K562 (cell line): Measurements from ENCODE around the gene EPHB1. TPM values are rescaled to one million over a fixed set of nuclear protein-coding genes. Genes with fewer than 3 reads are reported as not detected.

Experiments used
- ATAC-seq: fragments of 200-7000 bp; cut with Tn5 transposase; 3 replicates; pipeline ENCODE4 v1.9.1; 2020; ENCODE audit warnings: moderate library complexity
- BruUV-seq: library from RNA; stranded (reverse); fragments of 400-500 nt; replicated peaks from 2 replicates; lab custom pipeline; 2021; lab: Mats Ljungman, UMichigan
- CTCF ChIA-PET: fragments of 300-600 bp; formaldehyde crosslinking; extraction: SDS; loops from one replicate; lab custom pipeline; 2021; ENCODE audit warnings: low intra/inter-chr PET ratio; lab: Yijun Ruan, JAX
- POLR2A ChIA-PET: fragments of 300-600, 350-650 bp; sonication (Branson Sonifier 250); formaldehyde crosslinking; extraction: SDS; loops from one replicate; lab custom pipeline; 2021; ENCODE audit warnings: antibody characterized with exemption, inconsistent platforms; lab: Yijun Ruan, JAX
- DNase-seq, 4 experiments: peaks; one replicate each; pipeline versions ENCODE4 v3.0.0 to v3.0.0-alpha.2; 2011 to 2018; ENCODE audit warnings: low spot score in 3 of 4, mixed read lengths in 3 of 4; ENCODE audit errors: extremely low read depth in 1 of 4
- FAIRE-seq: peaks from 2 replicates; lab custom pipeline; 2011; peaks lifted over from hg19 to GRCh38; lab: Jason Lieb, UNC
- H2AFZ ChIP-seq: 2 replicates; pipeline ENCODE4 v1.6.0; 2011; ENCODE audit warnings: low read depth, low read length, control low read depth, inconsistent platforms
- H3K27ac ChIP-seq: fragments of 200-600 bp; 3 replicates; pipeline ENCODE4 v1.8.0; 2011; ENCODE audit warnings: low read depth, mild to moderate bottlenecking, control low read depth, inconsistent platforms, low read length, moderate library complexity, mixed read lengths; ENCODE audit errors: extremely low read depth
- H3K27me3 ChIP-seq, 2 experiments: fragments of 300-600 bp in 1 of 2; 2 replicates in 1 of 2; 3 replicates in 1 of 2; pipeline versions ENCODE4 v1.6.0 to v1.8.0; 2011; ENCODE audit warnings: inconsistent platforms in 2 of 2, low read length in 2 of 2, mild to moderate bottlenecking in 1 of 2, mixed read lengths in 1 of 2, moderate library complexity in 1 of 2; ENCODE audit not compliant: control insufficient read depth in 2 of 2, insufficient read depth in 2 of 2
- H3K36me3 ChIP-seq: fragments of 300-600 bp; 3 replicates; pipeline ENCODE4 v1.8.0; 2011; ENCODE audit warnings: mild to moderate bottlenecking, low read length, inconsistent platforms; ENCODE audit not compliant: control insufficient read depth, insufficient read depth
- H3K4me1 ChIP-seq, 2 experiments: fragments of 200-600 bp in 1 of 2; replicated peaks in 1 of 2; 2 replicates in 1 of 2; 3 replicates in 1 of 2; pipeline versions ENCODE4 v1.5.1 to v1.8.0; 2011; ENCODE audit warnings: inconsistent platforms in 2 of 2, low read length in 2 of 2, mild to moderate bottlenecking in 1 of 2, mixed read lengths in 1 of 2, moderate library complexity in 1 of 2; ENCODE audit not compliant: control insufficient read depth in 2 of 2, insufficient read depth in 2 of 2
- H3K4me2 ChIP-seq: 2 replicates; pipeline ENCODE4 v1.6.1; 2011; ENCODE audit warnings: low read length, control low read depth, inconsistent platforms, mixed read lengths; ENCODE audit not compliant: insufficient read depth
- H3K4me3 ChIP-seq: fragments of 200-600 bp; sonication (generic), shearing (Covaris generic); 2 replicates; pipeline ENCODE4 v1.5.1; 2016; ENCODE audit warnings: control low read depth, inconsistent platforms
- H3K79me2 ChIP-seq: fragments of 200-600 bp; 3 replicates; pipeline ENCODE4 v1.8.0; 2011; ENCODE audit warnings: low read length, inconsistent platforms; ENCODE audit not compliant: control insufficient read depth, insufficient read depth
- H3K9ac ChIP-seq, 2 experiments: 2 replicates each; pipeline versions ENCODE4 v1.6.0 to v1.6.1; 2011; ENCODE audit warnings: low read depth in 2 of 2, low read length in 2 of 2, control low read depth in 1 of 2, inconsistent platforms in 1 of 2, mild to moderate bottlenecking in 1 of 2, mixed read lengths in 1 of 2; ENCODE audit not compliant: insufficient read depth in 1 of 2
- H3K9me1 ChIP-seq: one replicate; pipeline ENCODE4 v1.6.0; 2011; ENCODE audit warnings: inconsistent platforms, mild to moderate bottlenecking, low read length, moderate library complexity; ENCODE audit not compliant: control insufficient read depth, insufficient read depth
- H3K9me3 ChIP-seq: replicated peaks from 2 replicates; pipeline ENCODE4 v1.5.1; 2011; ENCODE audit warnings: low read depth, low read length, inconsistent platforms; ENCODE audit not compliant: control insufficient read depth, insufficient read depth
- H4K20me1 ChIP-seq: replicated peaks from 2 replicates; pipeline ENCODE4 v1.6.1; 2011; ENCODE audit warnings: low read length, inconsistent platforms, mixed read lengths; ENCODE audit not compliant: control insufficient read depth, insufficient read depth
- FOXP1 ChIP-seq: sonication (generic); formaldehyde crosslinking; IDR thresholded peaks from 2 replicates; pipeline ENCODE4 v1.8.0; 2022; ENCODE audit warnings: mild to moderate bottlenecking, missing genetic modification reagents
- TCF7 ChIP-seq: sonication (generic); IDR thresholded peaks from 2 replicates; pipeline ENCODE4 v1.6.1; 2016; ENCODE audit warnings: antibody characterized with exemption, borderline replicate concordance
- ZBTB11 ChIP-seq, 3 experiments: fragments of 200-800 bp in 1 of 3; fragments of 250-450 bp in 1 of 3; fragments of 450-650 bp in 1 of 3; sonication (Bioruptor Pico) in 1 of 3; sonication (Bioruptor generic) in 1 of 3; formaldehyde crosslinking in 1 of 3; IDR thresholded peaks; 2 replicates each; pipeline versions ENCODE4 v1.6.1 to v1.8.0; 2016 to 2022; ENCODE audit warnings: mild to moderate bottlenecking in 2 of 3, missing genetic modification characterization in 2 of 3, missing compliant biosample characterization in 1 of 3, moderate library complexity in 1 of 3
- WGBS: fragments of 100-300 bp; shearing (Covaris generic); methylation state at CpG from one replicate; pipeline ENCODE4 v1.1.6; 2016; ENCODE audit warnings: low coverage, mixed read lengths; ENCODE audit not compliant: insufficient coverage; ENCODE audit errors: missing lambda C conversion rate; 5-methylcytosine and 5-hydroxymethylcytosine counted together
- in situ Hi-C: fragments of 300-500 bp; cut with MboI; formaldehyde crosslinking; loops from 4 replicates; pipeline ENCODE4 v1.15.0; 2018; ENCODE audit warnings: inconsistent platforms, mixed read lengths
- intact Hi-C: fragments of 100-400 bp; cut with micrococcal nuclease; formaldehyde crosslinking; loops from 2 replicates; pipeline ENCODE4 v1.14.2; 2022
- polyA plus RNA-seq, 8 experiments: library from polyadenylated mRNA; depleted of rRNA in 4 of 8; stranded (reverse) in 5 of 8; unstranded in 3 of 8; fragments of >200 nt; fragmentation: Nextera tagmentation in 2 of 8; fragmentation: Illumina TruSeq in 1 of 8; extraction: Ambion mirVana in 2 of 8; extraction: Trizol in 1 of 8; gene quantifications; 2 replicates each; pipeline versions ENCODE4 v1.2.1 to v1.2.3, GENCODE V29; 2011 to 2014; ENCODE audit warnings: inconsistent platforms in 1 of 8, missing spikeins in 1 of 8
- total RNA-seq, 7 experiments: library from RNA; depleted of rRNA in 6 of 7; stranded (reverse); fragments of >200 nt in 6 of 7; fragmentation: Illumina TruSeq in 2 of 7; extraction: Trizol in 2 of 7; gene quantifications; 2 replicates each; pipeline versions ENCODE4 v1.2.1 to v1.2.3, GENCODE V29; 2011 to 2021; ENCODE audit warnings: low replicate concordance in 1 of 7
- TF ChIP-seq, protein P1 (sequence below): sonication (generic); formaldehyde crosslinking; IDR thresholded peaks from 2 replicates; pipeline ENCODE4 v1.8.1; 2023; ENCODE audit warnings: mild to moderate bottlenecking, missing genetic modification reagents, moderate library complexity

Gene EPHB1
- total and polyA plus RNA-seq, 9 of the 15 experiments (the other 6 are each of a cell fraction or from before 2014, with no cell fraction given) = 0.29 TPM; not detected in 8

DNA sequence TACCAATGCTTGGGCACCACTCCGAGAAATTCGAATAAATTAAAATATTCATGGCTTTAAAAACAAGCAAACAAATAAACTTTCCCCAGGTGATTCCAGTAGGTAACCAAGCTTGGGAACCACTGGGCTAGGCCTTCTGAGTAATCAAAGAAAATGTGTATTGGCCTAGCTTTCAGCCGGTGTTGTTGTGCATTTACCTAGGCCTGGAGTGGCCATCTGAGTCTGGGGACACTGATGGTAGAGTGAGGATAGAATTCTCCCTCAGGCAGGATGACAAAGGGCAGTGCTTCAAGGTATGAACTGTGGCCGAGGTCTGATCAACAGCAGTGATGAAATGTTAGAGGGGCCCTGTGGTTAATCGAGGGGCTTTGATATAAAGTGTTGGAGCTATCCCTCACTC lies 440.5 kb downstream of the EPHB1 start:
- intact Hi-C loops = no loop called here
- TF ChIP-seq, protein P1, sequence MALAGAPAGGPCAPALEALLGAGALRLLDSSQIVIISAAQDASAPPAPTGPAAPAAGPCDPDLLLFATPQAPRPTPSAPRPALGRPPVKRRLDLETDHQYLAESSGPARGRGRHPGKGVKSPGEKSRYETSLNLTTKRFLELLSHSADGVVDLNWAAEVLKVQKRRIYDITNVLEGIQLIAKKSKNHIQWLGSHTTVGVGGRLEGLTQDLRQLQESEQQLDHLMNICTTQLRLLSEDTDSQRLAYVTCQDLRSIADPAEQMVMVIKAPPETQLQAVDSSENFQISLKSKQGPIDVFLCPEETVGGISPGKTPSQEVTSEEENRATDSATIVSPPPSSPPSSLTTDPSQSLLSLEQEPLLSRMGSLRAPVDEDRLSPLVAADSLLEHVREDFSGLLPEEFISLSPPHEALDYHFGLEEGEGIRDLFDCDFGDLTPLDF (CRISPR knock-in tag) = no peak
- TF ChIP-seq TCF7 (no peak), FOXP1 (CRISPR knock-in tag) (no peak), ZBTB11 (CRISPR knock-in tag; IDR thresholded peaks at IDR 0.05) (no peak)
- TF ChIP-seq, all 486 proteins: peak for 0
- no peak overlapping the region for H3K27ac ChIP-seq
- POLR2A ChIA-PET = no interaction called here
- ATAC-seq (no peak), FAIRE-seq (no peak), DNase-seq (no peak)
- no peaks in the 10 kb centered on the region for H4K20me1 ChIP-seq
- H3K4me1 ChIP-seq = no peaks in the 10 kb centered on the region
- H3K27me3 ChIP-seq = no peaks in the 10 kb centered on the region
- no peak overlapping the region for H3K9ac ChIP-seq
- H3K9me1 ChIP-seq = no peaks in the 10 kb centered on the region
- in situ Hi-C loops = no loop called here
- no TSS peak for BruUV-seq
- CTCF ChIA-PET = no interaction called here
- H3K4me2 ChIP-seq = no peak overlapping the region
- WGBS = 0% methylated on average over 5 of the region's 5 CpGs
- H3K36me3 ChIP-seq = no peaks in the 10 kb centered on the region
- H3K4me3 ChIP-seq = no peak overlapping the region
- H3K79me2 ChIP-seq = no peaks in the 10 kb centered on the region
- H3K9me3 ChIP-seq = no peaks in the 10 kb centered on the region
- no peak overlapping the region for H2AFZ ChIP-seq
